Left forelimb (tissue), 1 donor: ENCODE results near the gene TGFBR1.
"Not testable (repeated sequence)": the region's sequence is repeated elsewhere in the genome, so short reads cannot be mapped to it uniquely, and the experiment has no call there.

ENCODE experiments used
- DNase-seq: peaks from one replicate; pipeline ENCODE4 v3.0.0-alpha.2; 2018; ENCODE audit warnings: low spot score

Gene TGFBR1

DNA sequence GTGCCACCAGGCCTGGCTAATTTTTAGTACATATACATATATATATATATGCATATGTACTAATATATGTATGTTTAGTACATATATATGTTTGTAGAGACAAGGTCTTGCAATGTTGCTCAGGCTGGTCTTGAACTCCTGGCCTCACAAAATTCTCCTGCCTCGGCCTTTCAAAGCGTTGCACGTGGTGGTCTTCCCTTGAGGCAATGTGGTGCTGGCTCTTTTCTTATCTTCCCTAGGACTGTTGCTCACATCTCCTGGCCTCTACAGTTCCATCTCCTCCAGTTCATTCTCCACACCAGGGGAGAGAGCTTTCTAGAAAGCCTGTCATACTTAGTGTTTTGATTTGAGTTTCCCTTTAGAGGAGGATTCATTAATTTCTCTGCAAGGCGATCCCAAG, 28.9 kb upstream of the TGFBR1 start:
- peak; percentile 8 for DNase-seq

DNA sequence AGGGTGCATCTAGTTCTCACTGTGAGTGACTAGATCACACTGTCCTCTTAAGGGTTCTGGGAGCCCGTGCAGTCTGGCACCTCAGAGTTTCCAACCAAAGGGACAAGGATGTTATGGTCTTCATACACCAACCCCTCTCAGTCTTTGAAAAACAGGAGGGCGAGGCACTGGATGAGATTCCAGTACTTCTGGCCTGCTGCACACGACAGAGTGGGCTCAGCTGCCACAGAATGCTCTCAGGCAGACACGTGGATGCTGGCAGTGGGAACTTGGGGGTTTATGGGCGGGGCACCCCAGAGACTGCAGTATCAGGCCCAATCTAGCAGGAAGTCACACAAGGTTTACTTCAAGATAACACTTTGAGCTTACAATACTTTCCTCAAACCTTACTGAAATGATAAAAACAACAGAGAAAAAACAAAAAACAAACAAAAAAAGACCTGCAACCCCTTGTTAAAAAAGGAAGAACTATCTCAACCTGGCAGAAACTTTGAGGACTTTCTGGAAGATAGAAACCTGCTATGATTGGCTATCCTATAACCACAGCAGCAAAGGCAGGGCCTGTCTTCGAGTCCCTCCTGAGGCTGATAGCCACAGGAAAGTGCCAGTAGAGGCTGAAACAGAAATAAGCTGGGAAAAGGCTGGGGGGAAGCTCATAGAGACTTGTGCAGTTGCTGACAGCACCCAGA, 28.3 kb upstream of the TGFBR1 start:
- peak; percentile 44 for DNase-seq

DNA sequence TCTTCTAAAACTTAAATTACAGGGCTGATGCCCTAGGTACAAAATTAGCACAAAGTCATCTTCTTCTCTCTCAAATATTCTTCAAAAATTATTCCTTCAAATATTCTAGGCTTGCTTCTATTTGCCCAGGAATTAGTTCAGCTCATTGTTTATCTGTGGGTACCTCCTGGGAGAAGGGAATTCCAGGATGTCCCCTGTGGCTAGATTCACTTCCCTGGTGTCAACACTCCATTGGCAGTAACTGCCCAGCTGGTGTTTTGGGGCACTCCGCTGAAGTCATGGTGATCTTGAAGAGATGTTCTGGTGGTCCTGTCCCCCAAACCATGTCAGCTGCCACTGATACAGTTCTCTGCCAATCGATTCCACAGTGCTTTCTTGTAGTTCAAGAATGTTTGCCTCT, 26.2 kb upstream of the TGFBR1 start:
- peak; percentile 41 for DNase-seq

DNA sequence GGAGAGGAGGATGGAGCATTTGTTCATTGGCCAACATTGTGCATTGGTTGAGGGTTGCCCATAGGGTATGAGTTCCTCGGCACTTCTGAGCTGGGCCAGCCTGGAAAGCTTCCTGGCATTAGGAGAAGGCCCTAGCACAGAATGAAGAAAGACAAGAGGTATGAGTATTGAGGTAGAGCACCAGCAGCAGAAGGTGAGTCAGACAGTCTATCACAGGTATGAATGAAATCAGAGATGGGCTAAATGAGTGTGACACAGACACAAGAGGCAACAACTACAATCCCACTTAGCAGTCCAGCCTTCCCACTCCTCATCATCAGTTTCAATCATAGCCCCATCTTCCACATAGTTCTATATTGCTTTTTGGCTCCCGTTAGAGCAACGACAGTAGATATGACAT, 25.4 kb upstream of the TGFBR1 start:
- peak; percentile 38 for DNase-seq

DNA sequence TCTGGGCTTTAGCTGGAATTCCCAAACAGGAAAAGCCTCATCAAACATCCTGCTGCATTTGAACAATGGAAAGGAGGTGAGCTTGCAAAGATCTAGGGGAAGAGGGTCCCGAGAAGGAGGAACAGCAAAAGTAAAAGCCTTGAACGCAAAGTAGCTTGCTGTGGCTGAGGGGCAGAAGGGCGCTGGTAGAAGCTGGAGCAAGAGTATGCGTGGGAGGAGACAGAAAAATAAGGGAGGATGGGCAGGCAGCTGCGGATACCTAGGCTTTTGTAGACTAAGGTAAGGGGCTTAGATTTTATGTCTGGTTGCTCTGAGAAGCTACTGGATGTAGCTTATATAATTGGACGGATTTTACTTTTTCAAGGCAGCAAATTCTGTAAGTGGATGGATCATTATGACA, 21.9 kb upstream of the TGFBR1 start:
- no peak for DNase-seq

DNA sequence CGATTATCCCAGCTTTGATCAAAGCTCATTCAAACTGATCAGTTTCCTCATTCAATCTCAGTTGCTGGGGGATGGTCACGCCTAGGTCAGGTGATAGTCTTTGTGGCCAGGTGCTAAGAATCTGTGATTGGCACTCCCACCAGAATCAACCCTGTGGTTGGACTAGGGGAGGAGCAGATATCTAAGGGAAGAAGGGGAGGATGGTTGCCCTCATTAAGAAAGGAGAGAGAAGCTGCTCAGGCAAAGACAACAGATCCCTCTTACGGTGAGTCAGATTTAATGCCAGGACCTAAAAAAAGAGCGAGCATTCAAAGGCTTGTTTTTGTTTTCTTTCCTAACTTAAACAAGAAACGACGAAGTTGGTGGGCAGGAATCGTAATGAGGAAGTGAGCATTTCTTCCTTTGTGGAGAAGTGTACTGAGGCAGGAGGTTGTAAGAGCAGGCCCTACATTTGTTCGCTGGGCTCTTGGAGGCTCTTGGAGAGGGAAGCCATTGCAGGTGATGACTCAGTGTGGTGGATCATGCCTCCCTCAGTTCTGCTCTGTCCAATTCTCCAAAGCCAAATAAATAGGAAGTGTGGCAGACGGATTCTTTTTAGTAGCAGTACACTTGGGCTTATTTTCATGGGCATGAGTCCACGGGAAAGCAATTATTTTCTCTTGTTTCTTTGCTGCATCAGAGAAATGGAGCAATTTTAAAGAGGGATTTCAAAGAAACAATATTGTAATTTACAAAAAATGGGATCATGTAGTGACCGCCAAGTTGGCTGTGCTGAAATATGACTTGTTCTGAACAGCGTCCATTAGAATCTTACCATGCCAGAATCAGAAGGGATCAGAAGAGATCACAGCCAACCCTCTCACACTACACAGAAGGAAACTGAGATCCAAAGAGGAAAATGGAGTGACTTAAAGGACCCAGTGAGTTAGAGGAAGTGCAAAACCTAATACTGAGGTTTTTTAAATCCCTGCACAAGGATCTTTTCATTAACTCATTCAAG, 18.7 kb upstream of the TGFBR1 start:
- DNase-seq, result no peak

DNA sequence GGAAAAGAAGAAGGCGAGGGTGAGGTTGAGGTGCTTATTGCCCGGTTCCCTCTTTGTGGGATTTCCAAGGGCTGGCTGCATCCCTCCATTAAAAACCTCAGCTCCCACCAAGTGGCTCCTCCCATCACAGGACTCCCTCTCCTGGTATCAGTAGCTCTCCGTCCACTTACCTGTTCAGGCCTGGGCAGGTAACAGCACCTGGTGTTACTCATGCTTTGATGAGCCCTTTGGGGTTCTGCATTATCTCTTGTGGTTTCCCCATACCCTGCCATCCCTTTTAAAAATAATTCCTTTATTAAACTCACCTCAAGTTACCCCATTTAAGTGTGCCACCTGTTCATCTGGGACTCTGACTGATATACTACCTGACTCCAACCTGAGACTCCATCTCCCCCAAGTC, 17.5 kb upstream of the TGFBR1 start:
- DNase-seq, result no peak

DNA sequence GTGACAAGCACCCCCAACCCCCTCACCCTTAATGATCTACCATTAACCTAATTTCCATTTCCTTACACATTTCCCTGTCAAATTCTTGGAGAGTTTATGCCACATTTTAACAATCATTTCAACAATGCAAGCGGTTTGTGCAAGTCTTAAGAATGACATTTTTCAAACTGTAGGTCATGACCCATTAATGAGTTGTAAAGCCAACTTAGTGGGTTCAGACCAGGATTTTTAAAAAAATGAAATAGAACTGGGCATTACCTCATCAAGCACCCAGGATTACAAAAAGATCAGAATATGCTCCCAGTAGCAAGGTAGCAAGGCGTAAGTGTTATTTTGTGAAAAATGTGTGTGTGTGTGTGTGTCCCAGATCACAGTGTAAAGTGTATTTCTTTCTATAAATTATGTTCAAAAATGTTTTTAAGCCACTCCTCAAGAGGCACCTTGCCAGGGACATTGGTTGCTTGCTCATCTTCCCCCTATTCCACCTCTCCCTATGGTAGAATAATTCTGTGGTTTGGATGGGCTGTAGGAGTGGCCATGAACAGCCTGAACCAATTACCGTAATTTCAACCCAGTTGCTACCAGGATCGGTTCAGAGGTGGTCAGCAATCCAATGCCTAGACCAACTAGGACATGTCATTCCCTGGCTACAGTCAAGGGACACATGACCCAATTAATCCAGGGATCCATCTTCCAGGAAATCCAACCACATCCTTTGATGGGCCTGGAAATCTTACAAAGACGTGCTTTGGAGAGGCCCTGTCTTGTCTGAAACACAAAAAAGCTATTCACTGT, 14.4 kb upstream of the TGFBR1 start:
- no peak for DNase-seq

DNA sequence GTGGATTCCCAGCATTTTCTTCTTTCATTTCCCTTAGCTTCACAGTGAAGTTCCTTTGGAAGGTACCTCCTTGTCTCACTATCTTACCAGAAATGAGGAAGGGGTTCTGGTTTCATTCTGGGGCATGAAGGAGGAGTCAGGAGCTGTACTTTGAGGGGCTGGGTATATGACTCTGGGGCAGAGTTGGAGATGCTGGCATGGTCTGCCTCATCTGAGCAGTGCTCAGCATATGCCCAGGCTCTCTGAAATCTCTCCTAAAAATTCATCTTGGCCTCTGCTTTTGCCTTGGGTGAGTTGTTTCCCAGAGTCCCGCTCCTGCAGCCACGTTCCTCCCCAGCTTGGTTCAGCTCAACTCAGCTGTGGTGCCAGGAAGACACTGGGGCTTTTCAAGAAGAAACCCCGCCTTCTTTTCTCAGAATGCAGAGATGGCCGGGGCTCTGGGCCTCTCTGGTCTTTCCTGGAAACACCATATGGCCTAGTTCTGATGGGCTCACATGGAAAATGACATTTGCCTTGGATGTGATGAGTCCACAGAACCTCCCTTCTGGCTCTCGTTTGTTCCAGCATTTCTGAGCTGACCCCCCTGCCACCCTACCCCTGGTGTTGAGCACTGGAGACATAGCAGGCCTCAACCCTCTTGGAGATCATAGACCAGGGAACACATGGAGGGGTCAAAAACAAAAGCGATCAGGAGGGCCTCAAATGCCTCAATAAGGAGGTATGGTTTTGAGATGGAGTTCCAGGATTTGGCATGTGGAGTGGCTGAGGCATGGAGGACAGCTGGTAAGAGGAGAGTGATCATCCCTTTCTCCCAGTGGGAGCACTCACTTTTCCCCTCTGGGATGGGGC, 12.0 kb upstream of the TGFBR1 start:
- no peak for DNase-seq

DNA sequence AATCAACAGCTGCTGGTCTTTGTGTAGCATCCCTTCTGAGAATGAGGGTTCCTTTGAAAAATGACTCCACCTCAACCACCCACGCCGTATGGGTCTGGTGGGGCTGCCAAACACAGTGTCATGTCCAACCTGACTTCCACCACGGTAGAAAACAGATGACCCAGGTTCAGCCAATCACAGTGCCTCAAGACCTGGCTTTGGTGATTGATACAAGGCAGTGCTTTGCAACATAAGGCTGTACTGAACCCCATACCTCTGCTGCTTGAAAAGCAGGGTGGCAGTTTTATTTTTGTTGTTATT, 11.5 kb upstream of the TGFBR1 start:
- no peak for DNase-seq

DNA sequence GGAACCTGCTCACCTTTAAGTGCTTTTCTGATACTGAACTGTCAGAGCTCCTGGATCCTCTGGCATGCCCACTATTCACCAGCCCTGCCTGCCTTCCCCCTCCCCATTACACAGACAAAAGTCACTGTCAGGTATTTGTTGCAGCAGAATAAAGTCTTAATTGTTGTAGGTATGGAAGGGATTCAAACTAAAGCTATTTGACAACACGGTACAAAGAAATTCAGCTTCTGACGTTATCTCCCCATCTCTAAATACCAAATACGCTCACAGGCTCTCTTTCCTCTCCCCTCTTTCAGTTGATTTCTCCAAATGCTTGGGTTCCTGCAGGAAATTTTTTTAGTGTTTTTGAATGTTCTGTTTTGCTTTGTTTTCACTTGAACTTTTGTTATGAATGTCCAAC, 9.3 kb upstream of the TGFBR1 start:
- DNase-seq, result no peak

DNA sequence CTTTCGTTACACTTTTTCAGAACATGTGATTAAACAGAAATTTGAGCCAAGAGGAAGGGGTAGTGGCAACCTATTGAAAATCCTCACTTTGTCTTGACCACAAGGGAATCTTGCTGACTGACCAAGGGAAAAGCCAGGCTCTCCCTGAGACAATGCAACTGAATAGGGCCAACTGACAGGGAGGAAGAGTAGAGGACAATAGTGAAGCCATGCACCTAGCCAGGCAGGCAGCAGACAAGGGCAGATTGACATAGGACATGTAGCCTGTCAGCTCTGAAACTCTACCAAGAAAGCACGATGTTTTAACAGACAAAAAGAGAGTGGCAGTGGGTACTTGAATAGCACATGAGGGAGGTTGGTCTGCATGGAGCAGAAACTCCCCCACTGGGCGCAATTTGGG, 8.5 kb upstream of the TGFBR1 start:
- no peak for DNase-seq

DNA sequence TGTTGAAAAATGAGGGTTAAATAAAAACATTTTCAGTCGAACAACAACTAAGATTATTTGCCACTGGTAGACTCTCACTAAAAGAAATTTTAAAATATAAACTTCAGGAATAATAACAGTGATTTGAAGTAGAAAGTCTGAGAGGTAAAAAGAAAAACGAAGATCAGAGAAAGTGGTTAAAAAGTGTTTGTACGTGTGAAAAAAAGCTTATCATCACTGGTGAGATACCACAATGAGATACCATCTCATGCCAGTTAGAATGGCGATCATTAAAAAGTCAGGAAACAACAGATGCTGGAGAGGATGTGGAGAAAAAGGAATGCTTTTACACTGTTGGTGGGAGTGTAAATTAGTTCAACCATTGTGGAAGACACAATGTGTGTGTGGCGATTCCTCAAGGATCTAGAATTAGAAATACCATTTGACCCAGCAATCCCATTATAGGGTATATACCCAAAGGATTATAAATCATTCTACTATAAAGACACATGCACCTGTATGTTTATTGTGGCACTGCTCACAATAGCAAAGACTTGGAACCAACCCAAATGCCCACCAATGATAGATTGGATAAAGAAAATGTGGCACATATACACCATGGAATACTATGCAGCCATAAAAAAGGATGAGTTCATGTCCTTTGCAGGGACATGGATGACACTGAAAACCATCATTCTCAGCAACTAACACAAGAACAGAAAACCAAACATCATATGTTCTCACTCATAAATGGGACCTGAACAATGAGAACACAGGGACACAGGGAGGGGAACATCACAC, 4.9 kb upstream of the TGFBR1 start:
- not testable (repeated sequence) for DNase-seq

DNA sequence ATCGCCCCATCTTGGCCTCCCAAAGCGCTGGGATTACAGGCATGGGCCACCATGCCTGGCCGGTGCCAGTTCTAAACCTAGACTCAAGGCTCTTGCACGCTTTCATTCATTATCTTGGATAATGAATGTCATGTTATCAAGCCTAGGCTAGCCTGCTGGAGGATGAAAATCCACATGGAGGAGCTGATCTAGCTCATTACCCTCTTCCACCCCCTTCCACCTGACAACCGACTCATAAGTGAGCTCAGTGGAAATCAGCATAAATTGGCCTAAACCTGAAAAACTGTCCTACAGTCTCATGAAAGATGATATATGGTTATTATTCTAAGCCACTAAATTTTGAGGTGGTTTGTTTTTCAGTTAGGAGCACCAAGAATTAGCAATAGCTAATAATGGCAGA, 3.6 kb upstream of the TGFBR1 start:
- no peak for DNase-seq

DNA sequence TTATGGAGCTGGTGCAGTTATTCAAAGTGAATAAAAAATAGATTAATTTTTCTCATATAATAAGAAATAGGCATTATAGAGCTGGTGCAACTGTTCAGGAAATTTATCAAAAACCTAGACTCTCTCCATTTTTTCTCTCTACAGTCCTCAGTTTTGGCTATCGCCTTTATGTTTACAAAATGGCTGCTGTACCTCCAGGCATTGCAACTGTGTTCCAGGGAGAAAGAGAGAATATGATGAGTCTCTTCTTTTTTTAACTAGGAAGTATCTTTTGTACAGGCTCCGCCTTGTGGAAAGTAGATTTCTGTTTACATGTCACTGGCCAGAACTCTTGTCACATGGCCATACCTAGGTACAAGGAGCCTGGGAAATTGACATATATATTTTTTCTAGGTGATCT, 3.1 kb upstream of the TGFBR1 start:
- DNase-seq, result no peak

DNA sequence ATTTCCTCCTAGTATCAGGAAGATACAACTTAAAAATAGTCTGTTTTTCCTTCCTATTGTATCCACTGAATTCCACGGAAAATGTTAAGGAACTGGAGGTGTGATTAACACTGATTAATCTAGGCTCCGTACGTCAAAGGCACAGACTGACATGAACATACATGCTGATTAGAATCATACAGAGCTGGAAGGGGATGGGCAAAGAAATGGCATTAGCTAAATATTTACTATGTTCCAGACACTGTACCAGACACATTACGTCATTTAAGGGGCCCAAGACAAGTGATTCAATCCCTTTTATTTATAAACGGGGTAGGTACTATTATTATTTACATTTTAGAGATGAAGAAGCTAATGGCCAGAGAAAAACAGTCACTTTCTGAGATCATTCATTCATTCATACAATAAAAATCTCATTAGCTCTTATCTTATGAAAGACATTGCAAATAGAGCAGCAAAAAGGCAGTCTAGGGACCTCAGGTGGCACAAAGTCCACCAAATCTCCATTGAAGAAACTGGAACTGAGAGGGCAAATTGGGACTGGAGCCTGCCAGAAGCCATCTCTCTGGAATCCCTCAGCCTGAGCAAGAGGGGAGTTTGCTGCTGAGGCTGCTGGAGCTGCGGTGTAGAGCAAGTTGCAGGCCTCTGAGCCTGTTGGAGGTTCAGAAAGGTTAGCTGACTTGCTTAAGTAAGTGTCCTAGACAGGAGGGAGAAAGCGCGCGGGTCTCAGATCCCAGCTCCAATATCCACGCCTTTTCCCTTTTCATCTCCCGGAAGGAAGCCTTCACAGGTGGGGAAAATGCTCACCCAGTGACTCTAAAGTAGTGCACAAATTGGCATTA, 1.6 kb upstream of the TGFBR1 start:
- no peak for DNase-seq

DNA sequence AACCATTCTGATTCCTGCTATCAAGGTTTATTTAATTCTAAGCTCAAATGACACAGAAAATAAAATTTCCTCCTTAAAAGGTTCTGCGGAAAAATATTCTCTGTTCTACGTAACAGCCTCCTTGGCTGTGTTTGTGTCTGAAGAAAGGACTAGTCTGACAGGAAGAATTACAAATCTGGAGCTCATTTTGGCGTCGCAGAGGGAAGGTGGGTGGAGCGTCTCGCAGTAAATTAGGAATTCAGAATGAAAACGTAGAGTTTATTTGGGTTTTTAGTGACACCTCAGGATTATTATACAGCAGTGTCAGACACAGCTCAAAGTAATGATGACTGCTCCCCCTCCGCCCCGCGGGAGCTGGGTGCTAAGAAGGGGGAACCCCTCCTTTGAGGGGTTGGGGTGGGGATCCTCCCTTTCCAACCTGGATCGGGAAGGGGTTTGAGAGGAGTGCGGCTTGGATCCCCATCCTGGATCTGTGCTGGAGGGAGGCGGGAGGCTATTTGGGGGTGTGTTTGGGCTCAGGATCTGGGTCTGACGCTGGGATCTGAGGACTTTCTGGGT, 933 bp upstream of the TGFBR1 start:
- no peak for DNase-seq

DNA sequence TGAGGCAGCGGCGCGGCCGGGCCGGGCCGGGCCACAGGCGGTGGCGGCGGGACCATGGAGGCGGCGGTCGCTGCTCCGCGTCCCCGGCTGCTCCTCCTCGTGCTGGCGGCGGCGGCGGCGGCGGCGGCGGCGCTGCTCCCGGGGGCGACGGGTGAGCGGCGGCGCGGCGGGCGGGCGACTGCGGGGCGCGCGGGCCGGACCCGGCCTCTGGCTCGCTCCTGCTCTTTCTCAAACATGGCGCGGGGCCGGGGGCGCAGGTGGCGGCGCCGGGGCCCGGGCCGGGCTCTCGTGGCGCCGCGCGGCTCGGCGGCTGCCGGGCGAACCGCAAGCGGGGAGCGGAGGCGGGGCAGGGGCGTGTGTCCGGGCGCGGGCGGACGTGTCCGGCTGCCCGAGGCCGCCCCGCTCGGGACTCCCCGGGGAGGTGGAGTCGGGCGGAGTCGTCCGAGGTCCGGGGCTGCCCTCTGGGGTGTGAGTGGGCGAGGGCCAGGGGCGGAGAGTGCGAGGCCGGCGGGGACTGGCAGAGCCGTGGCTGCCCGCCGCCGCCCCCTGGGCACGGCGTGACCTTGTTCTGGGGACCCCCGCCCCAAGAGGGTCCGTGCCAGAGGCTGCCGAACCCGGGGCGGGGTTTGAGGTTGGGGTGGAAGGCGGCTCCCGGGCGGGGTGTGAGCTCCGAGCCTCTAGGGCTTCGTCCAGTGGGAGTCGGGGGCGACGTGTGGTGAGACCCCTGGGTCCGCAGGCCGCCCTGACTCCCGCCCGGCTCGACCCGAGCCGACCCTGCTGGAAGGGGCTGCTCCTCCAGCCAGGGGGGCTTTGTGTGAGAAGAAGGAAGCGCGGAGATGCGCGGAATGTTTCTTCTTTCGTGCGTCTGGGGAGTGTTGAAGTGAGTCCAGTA, 485 bp downstream of the TGFBR1 start:
- peak; percentile 78 for DNase-seq

DNA sequence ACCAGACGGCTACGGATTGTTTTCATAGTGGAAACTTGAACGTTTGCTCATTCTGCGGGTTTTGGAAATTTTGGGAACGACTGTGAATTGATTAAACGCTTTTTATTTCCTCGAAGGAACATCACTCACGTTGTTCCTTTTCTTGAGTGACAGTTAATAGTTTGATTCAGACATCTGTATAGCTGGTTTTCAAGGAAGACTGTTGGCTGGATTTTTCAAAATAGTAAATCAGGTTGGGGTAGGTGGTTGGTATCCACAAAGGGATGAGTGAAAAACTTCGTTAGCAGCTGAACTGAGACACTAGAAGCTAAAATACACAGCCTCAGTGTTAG, 1.1 kb downstream of the TGFBR1 start:
- DNase-seq, result no peak
